Fibroblast of the aortic adventitia (primary cell): Measurements from ENCODE around the gene SNX13. TPM values are rescaled to one million over a fixed set of nuclear protein-coding genes. Genes with fewer than 3 reads are reported as not detected.

Experiments
- DNase-seq: peaks from one replicate; pipeline ENCODE4 v3.0.0-alpha.2; 2010; ENCODE audit warnings: low read depth
- H3K4me3 ChIP-seq: 2 replicates; pipeline ENCODE4 v1.5.1; 2011; ENCODE audit warnings: low read depth, mild to moderate bottlenecking, control low read depth, low read length, moderate library complexity
- total RNA-seq: library from RNA; depleted of rRNA; stranded (reverse); fragments of >200 nt; gene quantifications from 2 replicates; pipeline ENCODE4 v1.2.3, GENCODE V29; 2012; ENCODE audit warnings: low replicate concordance
- TF ChIP-seq, protein P1 (sequence below): IDR thresholded peaks from 2 replicates; pipeline ENCODE4 v1.5.1; 2011; ENCODE audit warnings: mild to moderate bottlenecking, low read length, control low read depth, inconsistent platforms; ENCODE audit not compliant: insufficient read depth

Gene SNX13
- total RNA-seq, 1 donor: 52.2 TPM

DNA sequence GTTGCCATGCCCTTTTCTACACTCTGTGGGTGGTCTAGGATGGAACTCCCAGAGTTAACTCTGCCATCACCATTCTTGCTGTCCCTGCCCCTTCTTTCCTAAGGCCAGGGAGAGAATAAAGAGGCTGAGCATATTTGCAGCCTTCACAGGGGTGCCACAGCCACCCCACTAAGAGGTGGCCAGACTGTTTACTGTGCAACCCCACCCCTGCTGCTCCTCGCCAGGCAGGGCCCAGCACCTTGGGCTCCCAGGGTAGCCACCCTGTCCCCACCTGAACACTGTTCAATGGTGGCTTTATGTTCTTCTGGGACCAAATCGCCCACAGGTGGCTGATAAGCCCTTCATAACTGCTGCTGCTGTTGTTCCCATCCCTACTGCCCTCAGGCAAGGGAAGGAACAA is 198.9 kb downstream of the SNX13 start:
- DNase-seq: no peak
- TF ChIP-seq, protein P1, sequence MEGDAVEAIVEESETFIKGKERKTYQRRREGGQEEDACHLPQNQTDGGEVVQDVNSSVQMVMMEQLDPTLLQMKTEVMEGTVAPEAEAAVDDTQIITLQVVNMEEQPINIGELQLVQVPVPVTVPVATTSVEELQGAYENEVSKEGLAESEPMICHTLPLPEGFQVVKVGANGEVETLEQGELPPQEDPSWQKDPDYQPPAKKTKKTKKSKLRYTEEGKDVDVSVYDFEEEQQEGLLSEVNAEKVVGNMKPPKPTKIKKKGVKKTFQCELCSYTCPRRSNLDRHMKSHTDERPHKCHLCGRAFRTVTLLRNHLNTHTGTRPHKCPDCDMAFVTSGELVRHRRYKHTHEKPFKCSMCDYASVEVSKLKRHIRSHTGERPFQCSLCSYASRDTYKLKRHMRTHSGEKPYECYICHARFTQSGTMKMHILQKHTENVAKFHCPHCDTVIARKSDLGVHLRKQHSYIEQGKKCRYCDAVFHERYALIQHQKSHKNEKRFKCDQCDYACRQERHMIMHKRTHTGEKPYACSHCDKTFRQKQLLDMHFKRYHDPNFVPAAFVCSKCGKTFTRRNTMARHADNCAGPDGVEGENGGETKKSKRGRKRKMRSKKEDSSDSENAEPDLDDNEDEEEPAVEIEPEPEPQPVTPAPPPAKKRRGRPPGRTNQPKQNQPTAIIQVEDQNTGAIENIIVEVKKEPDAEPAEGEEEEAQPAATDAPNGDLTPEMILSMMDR: no peak
- no peak overlapping the region for H3K4me3 ChIP-seq

Other genes with a start within 250 kb of the SNX13 start
- not detected in 2 replicates for gene PRPS1L1, start 87.4 kb upstream of the SNX13 start, total RNA-seq